Caki2 (cell line): ENCODE measurements around the gene DDX39B. TPM values are rescaled to one million over a fixed set of nuclear protein-coding genes. Genes with fewer than 3 reads are reported as not detected.

Experiments
- DNase-seq: peaks from one replicate; pipeline ENCODE4 v3.0.0-alpha.2; 2015; ENCODE audit warnings: low read depth
- in situ Hi-C: cut with HindIII; loops from 2 replicates; pipeline ENCODE4 v1.10.0; 2016; ENCODE audit warnings: low sequenced_read_pairs, low pct_unique_long_range_greater_than_20kb, mixed read lengths
- total RNA-seq: library from RNA; depleted of rRNA; stranded (reverse); fragments of >200 nt; shearing (Covaris generic); gene quantifications from 2 replicates; pipeline ENCODE4 v1.2.3, GENCODE V29; 2014; ENCODE audit warnings: low replicate concordance

DDX39B gene
- total RNA-seq, 1 experiment from 2014 or later, result 623 TPM

GRCh38 chr6:31576897-31577578 lies 35.2 kb upstream of the DDX39B start:
- no peak for DNase-seq
- in situ Hi-C loops, result no loop called here

GRCh38 chr6:31575952-31576685 lies 34.3 kb upstream of the DDX39B start:
- no peak for DNase-seq
- in situ Hi-C loops, result no loop called here

- DNase-seq, result peak; percentile 71
- in situ Hi-C loops, result no loop called here
Observed at GRCh38 chr6:31575335-31575901, 33.6 kb upstream of the DDX39B start, which contains the start of gene TNF. Gene TNF, plus strand, starts transcription at chr6:31575565. Its CDS starts 177 bp downstream, at chr6:31575742.

GRCh38 chr6:31574106-31575061 lies 32.6 kb upstream of the DDX39B start:
- DNase-seq, result no peak
- in situ Hi-C loops, result no loop called here

GRCh38 chr6:31573239-31574105 lies 31.7 kb upstream of the DDX39B start:
- in situ Hi-C loops, result no loop called here
- DNase-seq, result no peak

- in situ Hi-C loops, result no loop called here
- no peak for DNase-seq
Observed at GRCh38 chr6:31572041-31572911, 30.5 kb upstream of the DDX39B start, which contains the start of gene LTA. Gene LTA, plus strand, starts transcription at chr6:31572289. Its CDS starts 454 bp downstream, at chr6:31572743.

GRCh38 chr6:31569861-31570536 lies 28.2 kb upstream of the DDX39B start:
- no peak for DNase-seq
- in situ Hi-C loops, result no loop called here

- in situ Hi-C loops, result no loop called here
- no peak for DNase-seq
Observed at GRCh38 chr6:31568537-31568961, 26.7 kb upstream of the DDX39B start.

- in situ Hi-C loops, result no loop called here
- DNase-seq, result no peak
Observed at GRCh38 chr6:31567531-31568370, 25.9 kb upstream of the DDX39B start.

GRCh38 chr6:31560697-31561058 lies 18.9 kb upstream of the DDX39B start:
- no peak for DNase-seq
- in situ Hi-C loops, result no loop called here

GRCh38 chr6:31559958-31560696 lies 18.3 kb upstream of the DDX39B start:
- peak; percentile 66 for DNase-seq
- in situ Hi-C loops, result no loop called here

GRCh38 chr6:31559606-31559957 lies 17.8 kb upstream of the DDX39B start:
- DNase-seq, result no peak
- in situ Hi-C loops, result no loop called here

- in situ Hi-C loops, result no loop called here
- no peak for DNase-seq
Observed at GRCh38 chr6:31558631-31559500, 17.1 kb upstream of the DDX39B start.

- DNase-seq, result no peak
- in situ Hi-C loops, result no loop called here
Observed at GRCh38 chr6:31558318-31558625, 16.5 kb upstream of the DDX39B start.
